HepG2 (cell line): ENCODE measurements around the gene LYZ. TPM values are rescaled to one million over a fixed set of nuclear protein-coding genes. Genes with fewer than 3 reads are reported as not detected.

ENCODE experiments used
- AHDC1 ChIP-seq: sonication (generic); formaldehyde crosslinking; IDR thresholded peaks from 2 replicates; pipeline ENCODE4 v1.5.1; 2020; ENCODE audit warnings: mild to moderate bottlenecking, missing genetic modification reagents, borderline replicate concordance
- GMEB2 ChIP-seq: IDR thresholded peaks from 2 replicates; pipeline ENCODE4 v1.6.1; 2016; ENCODE audit warnings: missing biosample characterization, missing genetic modification reagents, low read depth
- HOMEZ ChIP-seq: IDR thresholded peaks from 2 replicates; pipeline ENCODE4 v1.6.1; 2016; ENCODE audit warnings: low read depth
- MAF1 ChIP-seq: sonication (generic); formaldehyde crosslinking; IDR thresholded peaks from 2 replicates; pipeline ENCODE4 v1.5.0; 2020; ENCODE audit warnings: missing genetic modification reagents, borderline replicate concordance
- RBFOX2 ChIP-seq: fragments of 200-400 bp; formaldehyde crosslinking; IDR thresholded peaks from 2 replicates; pipeline ENCODE4 v1.6.1; 2017; ENCODE audit warnings: low read depth, mild to moderate bottlenecking, low read length
- SMARCE1 ChIP-seq: fragments of 450-650 bp; IDR thresholded peaks from 2 replicates; pipeline ENCODE4 v1.6.1; 2017; ENCODE audit warnings: borderline replicate concordance
- TIGD3 ChIP-seq: sonication (generic); formaldehyde crosslinking; IDR thresholded peaks from 2 replicates; pipeline ENCODE4 v1.5.1; 2020; ENCODE audit warnings: mild to moderate bottlenecking, missing genetic modification reagents, borderline replicate concordance
- TSC22D2 ChIP-seq: sonication (generic); formaldehyde crosslinking; IDR thresholded peaks from 2 replicates; pipeline ENCODE4 v1.5.1; 2020; ENCODE audit warnings: missing genetic modification reagents, mild to moderate bottlenecking, borderline replicate concordance
- ZBTB43 ChIP-seq: sonication (generic); formaldehyde crosslinking; conservative IDR thresholded peaks from 2 replicates; pipeline ENCODE4 v1.4.0; 2020; ENCODE audit warnings: missing genetic modification reagents
- ZBTB46 ChIP-seq: sonication (generic); formaldehyde crosslinking; IDR thresholded peaks from 2 replicates; pipeline ENCODE4 v1.4.0; 2020; ENCODE audit warnings: mild to moderate bottlenecking, missing genetic modification reagents, borderline replicate concordance
- ZKSCAN5 ChIP-seq: sonication (generic); formaldehyde crosslinking; IDR thresholded peaks from 2 replicates; pipeline ENCODE4 v1.5.1; 2020; ENCODE audit warnings: mild to moderate bottlenecking, missing genetic modification reagents
- ZNF350 ChIP-seq: sonication (generic); formaldehyde crosslinking; IDR thresholded peaks from 2 replicates; pipeline ENCODE4 v1.4.0; 2020; ENCODE audit warnings: mild to moderate bottlenecking, low read depth, missing genetic modification reagents, borderline replicate concordance
- ZNF644 ChIP-seq: IDR thresholded peaks from 2 replicates; pipeline ENCODE4 v1.6.1; 2016; ENCODE audit warnings: low read depth
- ZNF674 ChIP-seq: sonication (generic); formaldehyde crosslinking; IDR thresholded peaks from 2 replicates; pipeline ENCODE4 v1.5.0; 2020; ENCODE audit warnings: low read depth, mild to moderate bottlenecking, missing genetic modification reagents
- polyA plus RNA-seq, 8 experiments: library from polyadenylated mRNA; depleted of rRNA in 3 of 8; stranded (reverse) in 7 of 8; unstranded in 1 of 8; fragments of >200 nt; fragmentation: Illumina TruSeq in 4 of 8; extraction: Trizol in 4 of 8; gene quantifications; 2 replicates each; pipeline versions ENCODE4 v1.2.1 to v1.2.3, GENCODE V29; 2011 to 2016; ENCODE audit warnings: low read depth in 4 of 8, missing spikeins in 1 of 8, mixed read lengths in 1 of 8; ENCODE audit not compliant: insufficient read depth in 1 of 8
- total RNA-seq, 5 experiments: library from RNA; depleted of rRNA; stranded (reverse); fragments of >200 nt; fragmentation: Illumina TruSeq; extraction: Trizol; gene quantifications; 2 replicates each; pipeline ENCODE4 v1.2.3, GENCODE V29; 2016; ENCODE audit warnings: low read depth in 1 of 5

Gene LYZ
- total and polyA plus RNA-seq, 2 of the 13 experiments (the other 11 are each of a cell fraction or from before 2014, with no cell fraction given): 1,788 to 2,054 TPM

- TF ChIP-seq TIGD3 (CRISPR knock-in tag) (peak; percentile 83; the same call in 1 of the 2 replicates), RBFOX2 (peak; percentile 99), ZNF644 (CRISPR knock-in tag) (no peak), ZNF674 (CRISPR knock-in tag) (no peak), AHDC1 (CRISPR knock-in tag) (no peak), ZKSCAN5 (CRISPR knock-in tag) (peak; percentile 88), ZBTB46 (no peak), HOMEZ (CRISPR knock-in tag) (0 out of 2 replicates have a peak, but pooled peaks have one; percentile 35), ZBTB43 (CRISPR knock-in tag) (peak; percentile 79; the same call in 1 of the 2 replicates), SMARCE1 (no peak), GMEB2 (CRISPR knock-in tag) (peak; percentile 54; the same call in 1 of the 2 replicates), MAF1 (CRISPR knock-in tag) (no peak; the same call in 1 of the 2 replicates), ZNF350 (CRISPR knock-in tag) (peak; percentile 62; the same call in 1 of the 2 replicates), TSC22D2 (CRISPR knock-in tag) (peak; percentile 54; the same call in 1 of the 2 replicates)
These were observed 11.6 kb downstream of the LYZ start, which contains the start of gene YEATS4 (continued) for GRCh38 chr12:69359531-69360347.
